ENCODE data around the gene WIPF3.

WIPF3 gene

GRCh38 chr7:29877196-29877595 is 70.9 kb downstream of the WIPF3 start:
- TF ChIP-seq, protein P1, sequence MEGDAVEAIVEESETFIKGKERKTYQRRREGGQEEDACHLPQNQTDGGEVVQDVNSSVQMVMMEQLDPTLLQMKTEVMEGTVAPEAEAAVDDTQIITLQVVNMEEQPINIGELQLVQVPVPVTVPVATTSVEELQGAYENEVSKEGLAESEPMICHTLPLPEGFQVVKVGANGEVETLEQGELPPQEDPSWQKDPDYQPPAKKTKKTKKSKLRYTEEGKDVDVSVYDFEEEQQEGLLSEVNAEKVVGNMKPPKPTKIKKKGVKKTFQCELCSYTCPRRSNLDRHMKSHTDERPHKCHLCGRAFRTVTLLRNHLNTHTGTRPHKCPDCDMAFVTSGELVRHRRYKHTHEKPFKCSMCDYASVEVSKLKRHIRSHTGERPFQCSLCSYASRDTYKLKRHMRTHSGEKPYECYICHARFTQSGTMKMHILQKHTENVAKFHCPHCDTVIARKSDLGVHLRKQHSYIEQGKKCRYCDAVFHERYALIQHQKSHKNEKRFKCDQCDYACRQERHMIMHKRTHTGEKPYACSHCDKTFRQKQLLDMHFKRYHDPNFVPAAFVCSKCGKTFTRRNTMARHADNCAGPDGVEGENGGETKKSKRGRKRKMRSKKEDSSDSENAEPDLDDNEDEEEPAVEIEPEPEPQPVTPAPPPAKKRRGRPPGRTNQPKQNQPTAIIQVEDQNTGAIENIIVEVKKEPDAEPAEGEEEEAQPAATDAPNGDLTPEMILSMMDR (IDR thresholded peaks at IDR 0.05; ENCODE audit: extremely low read depth, missing control alignments): no peak
- DNase-seq (ENCODE audit: low spot score): no peak

DNA sequence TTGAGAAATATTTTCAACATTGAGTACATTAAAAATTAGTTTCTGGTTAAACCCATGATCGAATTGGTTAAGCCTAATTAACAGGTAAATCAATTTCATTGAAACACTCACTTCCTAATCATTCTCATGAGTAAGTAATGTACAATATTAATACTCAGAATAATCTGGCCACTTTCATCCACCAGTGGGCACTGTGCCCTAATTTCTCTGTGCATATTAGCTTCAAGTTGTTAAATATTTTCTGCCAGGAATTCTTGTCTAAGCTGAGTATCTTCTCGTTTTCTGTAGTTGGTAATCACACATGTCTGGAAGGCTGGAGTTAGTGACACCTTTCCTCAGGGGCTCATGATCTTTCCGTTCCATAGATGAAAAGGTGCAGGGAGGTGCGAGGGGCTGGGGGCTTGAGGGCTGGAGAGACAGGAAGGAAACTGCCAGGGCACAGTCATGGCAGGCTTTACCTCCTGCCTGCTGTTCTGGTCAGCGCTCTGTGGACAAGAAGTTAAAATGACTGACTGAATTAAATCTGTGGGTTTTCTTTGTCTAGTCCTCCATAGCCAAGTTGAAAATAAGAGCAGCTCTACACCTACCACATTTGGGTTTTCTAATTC is 71.9 kb downstream of the WIPF3 start:
- peak; percentile 55 for DNase-seq (ENCODE audit: low spot score)
- TF ChIP-seq, protein P1 (IDR thresholded peaks at IDR 0.05; ENCODE audit: extremely low read depth, missing control alignments): no peak

DNA sequence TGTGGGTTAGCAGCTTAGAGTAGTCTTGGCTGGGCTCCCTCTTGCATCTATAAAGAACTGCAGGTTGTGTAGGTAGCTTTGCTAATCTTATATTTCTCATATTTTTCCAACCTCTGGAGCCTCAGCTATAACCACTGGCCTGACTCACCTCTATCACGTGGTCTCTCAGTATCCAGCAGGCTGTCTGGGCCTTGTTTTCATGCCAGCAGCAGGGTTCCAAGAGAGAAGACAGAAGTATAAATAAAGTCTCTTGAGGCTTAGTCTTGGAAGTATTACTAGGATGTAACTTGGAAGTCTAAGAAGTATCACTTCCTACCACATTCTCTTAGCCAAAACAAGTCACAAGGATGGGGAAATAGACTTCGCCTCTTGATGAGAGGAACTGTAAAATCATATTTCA is 73.3 kb downstream of the WIPF3 start:
- TF ChIP-seq, protein P1 (IDR thresholded peaks at IDR 0.05; ENCODE audit: extremely low read depth, missing control alignments): no peak
- DNase-seq (ENCODE audit: low spot score): no peak

- TF ChIP-seq, protein P1 (IDR thresholded peaks at IDR 0.05; ENCODE audit: extremely low read depth, missing control alignments): no peak
- no peak for DNase-seq (ENCODE audit: low spot score)
These were observed 75.4 kb downstream of the WIPF3 start for GRCh38 chr7:29881724-29882123.

- no peak for DNase-seq (ENCODE audit: low spot score)
- TF ChIP-seq, protein P1 (IDR thresholded peaks at IDR 0.05; ENCODE audit: extremely low read depth, missing control alignments): no peak
These were observed 76.2 kb downstream of the WIPF3 start for GRCh38 chr7:29882481-29882880.

- TF ChIP-seq, protein P1 (IDR thresholded peaks at IDR 0.05; ENCODE audit: extremely low read depth, missing control alignments): no peak
- DNase-seq (ENCODE audit: low spot score): no peak
These were observed 77.4 kb downstream of the WIPF3 start for GRCh38 chr7:29883462-29884398.

Measured in GM20000 (cell line).